ENCODE data around the gene PLA2G3. TPM values are rescaled to one million over a fixed set of nuclear protein-coding genes. Genes with fewer than 3 reads are reported as not detected.
A peak's percentile ranks its signal among the peaks of the same experiment; 100 is the strongest.

PLA2G3 gene
- polyA plus RNA-seq, 4 donors, result 0.01 to 4.2 TPM; not detected in 2

GRCh38 chr22:31086703-31087330 is 53.5 kb downstream of the PLA2G3 start:
- H3K4me1 ChIP-seq (ENCODE audit: control insufficient read depth in 3 of 3, insufficient read depth in 2 of 3, low read depth in 1 of 3, low read length in 2 of 3), result peaks cover 5 to 44% (median 7%) of the 10 kb centered on the region in 3 donors
- FAIRE-seq (no peak), DNase-seq (no peak)
- H3K36me3 ChIP-seq (ENCODE audit: control insufficient read depth in 3 of 3, insufficient read depth in 2 of 3, low read depth in 1 of 3, low read length in 3 of 3), result peaks cover 0 to 93% (median 0%) of the 10 kb centered on the region in 3 donors
- no peaks in the 10 kb centered on the region for H3K27me3 ChIP-seq (ENCODE audit: control insufficient read depth in 3 of 3, insufficient read depth in 3 of 3, low read length in 3 of 3)
- H3K9me3 ChIP-seq (ENCODE audit: control insufficient read depth in 2 of 2, insufficient read depth in 1 of 2, low read depth in 1 of 2, low read length in 1 of 2), result no peaks in the 10 kb centered on the region
- H3K4me3 ChIP-seq (ENCODE audit: low read depth in 1 of 3, low read length in 3 of 3), result no peak overlapping the region
- H3K27ac ChIP-seq (ENCODE audit: low read depth in 1 of 3, low read length in 2 of 3), result no peak overlapping the region
- WGBS, 3 donors, result 26 to 53% (median 34%) methylated on average over 8 of the region's 8 CpGs

- peak overlapping the region in 2 of 3 donors; percentile 55 to 95 for H3K27ac ChIP-seq (ENCODE audit: low read depth in 1 of 3, low read length in 2 of 3)
- WGBS, 3 donors, result 77 to 95% (median 88%) methylated on average over 3 of the region's 3 CpGs
- DNase-seq (no peak), FAIRE-seq (no peak)
- peaks cover 0 to 84% (median 0%) of the 10 kb centered on the region in 3 donors for H3K36me3 ChIP-seq (ENCODE audit: control insufficient read depth in 3 of 3, insufficient read depth in 2 of 3, low read depth in 1 of 3, low read length in 3 of 3)
- H3K4me3 ChIP-seq (ENCODE audit: low read depth in 1 of 3, low read length in 3 of 3), result peak overlapping the region in 1 of 3 donors; percentile 98
- H3K9me3 ChIP-seq (ENCODE audit: control insufficient read depth in 2 of 2, insufficient read depth in 1 of 2, low read depth in 1 of 2, low read length in 1 of 2), result no peaks in the 10 kb centered on the region
- H3K27me3 ChIP-seq (ENCODE audit: control insufficient read depth in 3 of 3, insufficient read depth in 3 of 3, low read length in 3 of 3), result no peaks in the 10 kb centered on the region
- peaks cover 5 to 46% (median 10%) of the 10 kb centered on the region in 3 donors for H3K4me1 ChIP-seq (ENCODE audit: control insufficient read depth in 3 of 3, insufficient read depth in 2 of 3, low read depth in 1 of 3, low read length in 2 of 3)
These were observed 54.4 kb downstream of the PLA2G3 start for GRCh38 chr22:31085928-31086327.

DNA sequence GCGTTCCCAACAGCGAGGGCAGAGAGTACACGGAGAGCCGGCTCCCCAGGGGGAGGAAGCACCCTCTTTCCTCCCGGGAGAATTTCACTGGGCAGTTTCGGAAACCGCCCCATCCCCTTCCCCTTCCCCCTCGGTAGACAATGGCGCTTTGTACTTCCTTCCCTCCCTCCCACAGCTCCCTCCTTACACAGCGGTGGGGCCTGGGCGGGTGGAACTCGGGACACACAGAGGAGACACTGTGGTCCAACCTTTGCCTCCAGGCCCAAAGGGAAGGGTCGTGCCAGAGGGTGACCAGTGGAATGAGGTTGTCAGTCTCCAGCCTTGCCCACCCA is 54.8 kb downstream of the PLA2G3 start:
- H3K4me3 ChIP-seq (ENCODE audit: low read depth in 1 of 3, low read length in 3 of 3), result peak overlapping the region; percentile 34 to 98 (median 80)
- FAIRE-seq, result no peak
- H3K27me3 ChIP-seq (ENCODE audit: control insufficient read depth in 3 of 3, insufficient read depth in 3 of 3, low read length in 3 of 3), result no peaks in the 10 kb centered on the region
- peaks cover 5 to 48% (median 10%) of the 10 kb centered on the region in 3 donors for H3K4me1 ChIP-seq (ENCODE audit: control insufficient read depth in 3 of 3, insufficient read depth in 2 of 3, low read depth in 1 of 3, low read length in 2 of 3)
- H3K27ac ChIP-seq (ENCODE audit: low read depth in 1 of 3, low read length in 2 of 3), result peak overlapping the region in 2 of 3 donors; percentile 95
- no peak for DNase-seq
- H3K36me3 ChIP-seq (ENCODE audit: control insufficient read depth in 3 of 3, insufficient read depth in 2 of 3, low read depth in 1 of 3, low read length in 3 of 3), result peaks cover 0 to 80% (median 0%) of the 10 kb centered on the region in 3 donors
- H3K9me3 ChIP-seq (ENCODE audit: control insufficient read depth in 2 of 2, insufficient read depth in 1 of 2, low read depth in 1 of 2, low read length in 1 of 2), result no peaks in the 10 kb centered on the region
- WGBS, 3 donors, result 5 to 13% (median 9%) methylated on average over 7 to 13 of the region's 13 CpGs

DNA sequence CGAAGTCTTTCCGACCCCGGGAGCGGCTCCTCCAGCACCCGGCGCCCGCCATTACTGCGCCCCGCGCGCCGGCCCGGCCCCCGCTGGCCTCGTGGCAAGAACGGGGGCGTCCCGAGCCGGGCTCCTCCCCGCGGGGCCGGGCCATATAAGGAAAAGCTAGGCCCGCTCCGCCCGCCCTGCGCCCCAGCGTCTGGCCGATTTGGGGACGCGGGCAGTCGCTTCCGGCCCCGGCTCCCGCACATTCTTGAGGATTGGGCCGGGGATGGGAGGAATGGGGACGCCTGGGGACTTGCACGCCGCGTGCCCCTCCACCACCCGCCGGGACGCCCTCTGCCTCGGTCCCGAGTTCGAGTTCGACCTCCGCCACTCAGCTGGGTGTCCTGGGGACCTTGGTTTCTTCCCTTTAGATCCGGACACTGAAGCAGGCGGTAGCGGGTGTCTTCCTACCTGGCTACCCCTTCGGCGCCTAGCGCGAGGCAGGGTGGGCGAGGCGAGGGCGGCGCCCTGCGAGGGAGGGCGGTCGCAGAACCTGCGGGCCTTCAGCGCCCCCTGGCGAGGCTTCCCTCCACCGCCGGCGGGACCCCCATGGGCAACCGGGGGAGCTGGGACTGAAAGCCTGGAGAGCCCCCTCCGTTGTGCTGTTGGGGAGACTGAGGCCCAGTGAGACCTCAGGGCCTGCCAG is 55.4 kb downstream of the PLA2G3 start:
- WGBS, 3 donors, result 0 to 3% (median 1%) methylated on average over 58 to 69 of the region's 69 CpGs
- FAIRE-seq, result no peak
- no peaks in the 10 kb centered on the region for H3K9me3 ChIP-seq (ENCODE audit: control insufficient read depth in 2 of 2, insufficient read depth in 1 of 2, low read depth in 1 of 2, low read length in 1 of 2)
- H3K36me3 ChIP-seq (ENCODE audit: control insufficient read depth in 3 of 3, insufficient read depth in 2 of 3, low read depth in 1 of 3, low read length in 3 of 3), result peaks cover 0 to 74% (median 0%) of the 10 kb centered on the region in 3 donors
- peak overlapping the region; percentile 80 to 98 (median 81) for H3K4me3 ChIP-seq (ENCODE audit: low read depth in 1 of 3, low read length in 3 of 3)
- peak overlapping the region; percentile 78 to 95 (median 95) for H3K27ac ChIP-seq (ENCODE audit: low read depth in 1 of 3, low read length in 2 of 3)
- peak; percentile 81 to 91 for DNase-seq
- peaks cover 5 to 53% (median 10%) of the 10 kb centered on the region in 3 donors for H3K4me1 ChIP-seq (ENCODE audit: control insufficient read depth in 3 of 3, insufficient read depth in 2 of 3, low read depth in 1 of 3, low read length in 2 of 3)
- H3K27me3 ChIP-seq (ENCODE audit: control insufficient read depth in 3 of 3, insufficient read depth in 3 of 3, low read length in 3 of 3), result no peaks in the 10 kb centered on the region

Other genes with a start within 250 kb of the PLA2G3 start
- 10 to 100 TPM; 13.6 to 28.4 (median 20.1) TPM for gene MORC2, start 171.7 kb downstream of the PLA2G3 start, polyA plus RNA-seq
- gene TUG1, start 171.2 kb downstream of the PLA2G3 start, polyA plus RNA-seq, result 100 to 1,000 TPM in 1 of 4 donors, 10 to 100 TPM in 3; 20.8 to 130 (median 28.8) TPM
- 10 to 100 TPM in 3 of 4 donors, 1 to 10 TPM in 1; 7.8 to 74.8 (median 44.2) TPM for gene SMTN, start 59.2 kb downstream of the PLA2G3 start, polyA plus RNA-seq
- gene SELENOM, start 32.9 kb downstream of the PLA2G3 start, polyA plus RNA-seq, result 100 to 1,000 TPM in 1 of 4 donors, 10 to 100 TPM in 3; 14.8 to 163 (median 69.2) TPM
- 10 to 100 TPM; 12.2 to 93.7 (median 48.0) TPM for gene INPP5J, start 17.5 kb downstream of the PLA2G3 start, polyA plus RNA-seq
- 10 to 100 TPM; 18.3 to 54.7 (median 32.8) TPM for gene RNF185, start 19.7 kb upstream of the PLA2G3 start, polyA plus RNA-seq
- gene LIMK2, start 71.8 kb upstream of the PLA2G3 start, polyA plus RNA-seq, result 10 to 100 TPM; 15.7 to 52.7 (median 29.1) TPM
- gene PIK3IP1, start 152.0 kb upstream of the PLA2G3 start, polyA plus RNA-seq, result 10 to 100 TPM in 2 of 4 donors, 1 to 10 TPM in 2; 3.1 to 16.4 (median 10.3) TPM
- 10 to 100 TPM in 2 of 4 donors, 1 to 10 TPM in 2; 4.2 to 42.0 (median 12.8) TPM for gene PATZ1, start 205.8 kb upstream of the PLA2G3 start, polyA plus RNA-seq

Measured in small intestine (tissue), 7 donors.